Small intestine (tissue), 7 donors: ENCODE data around the gene CCL20. TPM values are rescaled to one million over a fixed set of nuclear protein-coding genes. Genes with fewer than 3 reads are reported as not detected.

Source experiments
- DNase-seq, 2 donors: peaks; one replicate each; pipeline versions ENCODE4 v3.0.0 to v3.0.0-alpha.2; 2013
- FAIRE-seq: peaks from 2 replicates; lab custom pipeline; 2012; peaks lifted over from hg19 to GRCh38; lab: Jason Lieb, UNC
- H3K27ac ChIP-seq, 3 donors: one replicate each; pipeline ENCODE4 v1.5.1; 2013; ENCODE audit warnings: low read length in 2 of 3, mild to moderate bottlenecking in 2 of 3, control low read depth in 1 of 3, inconsistent platforms in 1 of 3, low read depth in 1 of 3, moderate library complexity in 1 of 3
- H3K27me3 ChIP-seq, 3 donors: one replicate each; pipeline ENCODE4 v1.6.1; 2013; ENCODE audit warnings: low read length in 3 of 3, inconsistent platforms in 1 of 3; ENCODE audit not compliant: control insufficient read depth in 3 of 3, insufficient read depth in 3 of 3
- H3K36me3 ChIP-seq, 3 donors: one replicate each; pipeline ENCODE4 v1.6.1; 2013; ENCODE audit warnings: low read length in 3 of 3, inconsistent platforms in 1 of 3, low read depth in 1 of 3, mild to moderate bottlenecking in 1 of 3, moderate library complexity in 1 of 3; ENCODE audit not compliant: control insufficient read depth in 3 of 3, insufficient read depth in 2 of 3
- H3K4me1 ChIP-seq, 3 donors: one replicate each; pipeline ENCODE4 v1.6.1; 2013; ENCODE audit warnings: low read length in 2 of 3, inconsistent platforms in 1 of 3, low read depth in 1 of 3, mild to moderate bottlenecking in 1 of 3, moderate library complexity in 1 of 3; ENCODE audit not compliant: control insufficient read depth in 3 of 3, insufficient read depth in 2 of 3
- H3K4me3 ChIP-seq, 3 donors: one replicate each; pipeline ENCODE4 v1.5.1; 2013; ENCODE audit warnings: low read length in 3 of 3, control low read depth in 1 of 3, inconsistent platforms in 1 of 3, low read depth in 1 of 3, mild to moderate bottlenecking in 1 of 3, moderate library complexity in 1 of 3
- H3K9me3 ChIP-seq, 2 donors: one replicate each; pipeline ENCODE4 v1.6.1; 2013; ENCODE audit warnings: low read depth in 1 of 2, low read length in 1 of 2; ENCODE audit not compliant: control insufficient read depth in 2 of 2, insufficient read depth in 1 of 2
- WGBS, 3 donors: extraction: QIAGEN DNeasy Blood & Tissue Kit; methylation state at CpG; one replicate each; pipeline ENCODE4 v1.1.7; 2013; 5-methylcytosine and 5-hydroxymethylcytosine counted together
- polyA plus RNA-seq, 4 donors: library from polyadenylated mRNA; stranded (reverse) in 3 of 4; unstranded in 1 of 4; fragments of 200-250 nt in 3 of 4; fragments of 120-200 nt in 1 of 4; gene quantifications; one replicate each; pipeline versions ENCODE4 v1.2.1 to v1.2.3, GENCODE V29; 2013
- donor health status: healthy with polysubstance abuse.
- donor health status: control.
- donor health status: control.
- donor health status: Bipolar disorder and iron deficiency.
- donor health status: healthy.

Gene CCL20
- polyA plus RNA-seq, 4 donors = 9.6 to 15.9 (median 11.3) TPM

DNA sequence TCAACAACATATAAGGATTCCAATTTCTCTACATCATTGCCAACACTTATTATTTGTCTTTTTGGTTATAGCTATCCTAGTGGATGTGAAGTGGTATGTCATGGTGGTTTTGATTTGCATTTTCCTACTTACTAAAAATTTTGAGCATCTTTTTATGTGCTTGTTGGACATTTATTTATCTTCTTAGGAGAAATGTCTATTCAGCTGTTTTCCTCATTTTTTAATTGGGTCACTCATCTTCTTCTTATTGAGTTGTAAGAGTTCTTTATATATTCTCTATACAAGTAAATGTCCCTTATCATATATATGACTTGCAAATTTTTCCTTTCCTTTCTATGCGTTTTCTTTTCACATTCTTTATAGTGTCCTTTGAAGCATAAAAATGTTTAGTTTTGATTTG is 4.7 kb upstream of the CCL20 start:
- WGBS, 3 donors = 87 to 94% (median 92%) methylated on average over 1 of the region's 1 CpG
- no peak for FAIRE-seq
- Histone ChIP-seq H3K9me3 (no peaks in the 10 kb centered on the region), H3K27ac (no peak overlapping the region), H3K4me3 (no peak overlapping the region), H3K36me3 (no peaks in the 10 kb centered on the region), H3K4me1 (peaks cover 0 to 8% (median 6%) of the 10 kb centered on the region in 3 donors), H3K27me3 (no peaks in the 10 kb centered on the region)
- DNase-seq = no peak

DNA sequence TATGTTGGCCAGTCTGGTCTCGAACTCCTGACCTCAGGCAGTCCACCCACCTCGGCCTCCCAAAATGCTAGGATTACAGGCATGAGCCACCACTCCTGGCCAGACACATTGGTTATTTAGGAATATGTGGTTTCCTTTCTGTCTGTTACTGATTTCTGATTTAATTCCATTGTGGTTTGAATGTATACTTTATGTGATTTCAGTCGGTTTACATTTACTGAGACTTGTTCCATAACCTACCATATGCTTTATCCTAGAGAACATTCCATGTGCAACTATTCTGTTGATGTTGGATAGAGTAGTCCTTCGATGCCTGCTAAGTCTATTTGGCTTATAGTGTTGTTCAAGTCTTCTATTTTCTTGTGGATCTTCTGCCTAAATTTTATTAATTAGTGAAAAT is 1.6 kb upstream of the CCL20 start:
- H3K4me3 ChIP-seq = no peak overlapping the region
- FAIRE-seq = no peak
- DNase-seq = no peak
- H3K36me3 ChIP-seq = no peaks in the 10 kb centered on the region
- H3K4me1 ChIP-seq = peaks cover 0 to 13% (median 7%) of the 10 kb centered on the region in 3 donors
- H3K9me3 ChIP-seq = no peaks in the 10 kb centered on the region
- WGBS, 3 donors = 82 to 91% (median 83%) methylated on average over 4 of the region's 4 CpGs
- H3K27me3 ChIP-seq = no peaks in the 10 kb centered on the region
- no peak overlapping the region for H3K27ac ChIP-seq

DNA sequence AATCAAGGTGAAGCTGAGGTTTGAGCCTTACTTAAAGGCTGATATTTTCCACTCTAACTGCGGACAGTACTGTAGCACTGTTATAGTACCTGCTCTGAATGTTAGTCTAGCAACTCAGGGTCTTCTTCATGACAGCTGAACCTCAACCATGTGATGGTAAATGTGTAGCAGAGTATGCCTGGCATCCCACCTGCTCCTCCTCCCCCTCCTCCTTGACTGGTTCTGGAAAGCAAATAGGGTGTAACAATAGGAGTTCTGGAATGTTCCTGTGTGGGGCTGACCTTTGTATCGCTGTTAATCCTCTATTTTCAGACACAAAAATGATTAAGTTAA is 447 bp upstream of the CCL20 start:
- peak overlapping the region in 2 of 3 donors; percentile 14 to 34 for H3K27ac ChIP-seq
- WGBS, 3 donors = 49 to 62% (median 59%) methylated on average over 2 of the region's 2 CpGs
- H3K4me3 ChIP-seq = no peak overlapping the region
- no peaks in the 10 kb centered on the region for H3K27me3 ChIP-seq
- no peak for FAIRE-seq
- H3K36me3 ChIP-seq = no peaks in the 10 kb centered on the region
- DNase-seq = no peak
- H3K4me1 ChIP-seq = peaks cover 0 to 17% (median 9%) of the 10 kb centered on the region in 3 donors
- H3K9me3 ChIP-seq = no peaks in the 10 kb centered on the region

DNA sequence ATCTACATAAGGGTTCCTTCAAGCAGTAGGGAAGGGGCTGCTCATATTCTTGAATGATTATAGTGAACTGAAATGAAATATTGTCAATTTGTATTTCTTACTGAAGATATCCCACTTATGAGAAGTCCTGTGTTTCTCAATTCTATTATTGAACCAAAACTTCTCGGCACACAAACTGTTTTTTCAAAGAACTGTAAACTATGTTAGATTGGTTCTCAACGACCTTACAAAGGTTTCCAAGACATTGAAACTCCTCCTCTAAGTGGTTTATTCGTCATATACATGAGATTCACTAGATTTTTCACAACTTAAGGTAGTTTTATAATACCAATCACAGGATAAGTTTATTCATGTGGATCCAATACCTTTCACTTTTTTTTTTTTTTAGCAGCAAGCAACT is 1.4 kb downstream of the CCL20 start:
- no peak for FAIRE-seq
- Histone ChIP-seq H3K27me3 (no peaks in the 10 kb centered on the region), H3K4me1 (peaks cover 3 to 31% (median 17%) of the 10 kb centered on the region in 3 donors), H3K4me3 (no peak overlapping the region), H3K27ac (no peak overlapping the region), H3K9me3 (no peaks in the 10 kb centered on the region), H3K36me3 (no peaks in the 10 kb centered on the region)
- WGBS, 3 donors = 63 to 69% (median 63%) methylated on average over 3 of the region's 3 CpGs
- DNase-seq = no peak

DNA sequence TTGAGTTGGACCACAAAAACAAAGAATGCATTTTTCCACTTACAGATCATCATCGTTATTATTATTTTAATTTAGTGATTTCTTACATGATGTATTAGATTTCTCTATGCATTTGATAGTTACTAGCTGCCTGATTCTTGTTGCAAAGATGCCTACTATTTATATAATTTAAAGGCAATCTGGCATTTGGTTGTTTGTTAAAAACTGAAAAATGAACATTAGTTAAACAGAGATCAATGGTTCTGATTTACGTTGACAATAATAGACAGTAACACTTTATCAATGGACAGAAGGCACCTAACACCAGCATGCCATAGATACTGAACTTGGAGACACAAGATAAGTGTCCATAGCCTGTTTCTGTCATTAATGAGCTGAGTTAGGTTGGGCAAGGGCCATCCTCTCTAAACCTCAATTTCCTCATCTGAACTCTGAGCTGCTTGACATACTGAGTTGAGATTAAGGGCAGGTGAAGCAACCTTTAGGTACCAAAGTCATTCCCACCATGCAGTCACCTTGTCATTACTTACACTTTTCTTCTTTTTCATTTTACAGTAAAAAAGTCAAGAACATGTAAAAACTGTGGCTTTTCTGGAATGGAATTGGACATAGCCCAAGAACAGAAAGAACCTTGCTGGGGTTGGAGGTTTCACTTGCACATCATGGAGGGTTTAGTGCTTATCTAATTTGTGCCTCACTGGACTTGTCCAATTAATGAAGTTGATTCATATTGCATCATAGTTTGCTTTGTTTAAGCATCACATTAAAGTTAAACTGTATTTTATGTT is 3.1 kb downstream of the CCL20 start:
- FAIRE-seq = no peak
- H3K27ac ChIP-seq = peak overlapping the region in 2 of 3 donors; percentile 32
- WGBS, 3 donors = 68 to 83% (median 73%) methylated on average over 2 of the region's 2 CpGs
- peaks cover 0 to 7% of the 10 kb centered on the region in 2 donors for H3K9me3 ChIP-seq
- DNase-seq = peak; percentile 56 to 62
- no peaks in the 10 kb centered on the region for H3K36me3 ChIP-seq
- H3K27me3 ChIP-seq = no peaks in the 10 kb centered on the region
- peaks cover 3 to 41% (median 17%) of the 10 kb centered on the region in 3 donors for H3K4me1 ChIP-seq
- H3K4me3 ChIP-seq = no peak overlapping the region

DNA sequence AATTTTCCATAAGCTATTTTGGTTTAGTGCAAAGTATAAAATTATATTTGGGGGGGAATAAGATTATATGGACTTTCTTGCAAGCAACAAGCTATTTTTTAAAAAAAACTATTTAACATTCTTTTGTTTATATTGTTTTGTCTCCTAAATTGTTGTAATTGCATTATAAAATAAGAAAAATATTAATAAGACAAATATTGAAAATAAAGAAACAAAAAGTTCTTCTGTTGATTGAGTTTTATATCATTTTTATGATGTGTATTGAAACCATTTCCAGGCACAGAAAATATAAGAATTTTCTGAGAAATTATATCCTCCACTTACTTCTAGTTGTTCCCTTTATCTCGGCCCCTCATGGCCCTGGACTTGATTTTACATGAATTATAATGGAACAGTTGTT is 3.7 kb downstream of the CCL20 start:
- Histone ChIP-seq H3K27ac (peak overlapping the region in 1 of 3 donors; percentile 49), H3K9me3 (peaks cover 0 to 7% of the 10 kb centered on the region in 2 donors), H3K36me3 (no peaks in the 10 kb centered on the region), H3K4me1 (peaks cover 3 to 44% (median 17%) of the 10 kb centered on the region in 3 donors), H3K4me3 (no peak overlapping the region), H3K27me3 (no peaks in the 10 kb centered on the region)
- no peak for FAIRE-seq
- no peak for DNase-seq
- WGBS, 3 donors = 71 to 95% (median 75%) methylated on average over 1 of the region's 1 CpG

DNA sequence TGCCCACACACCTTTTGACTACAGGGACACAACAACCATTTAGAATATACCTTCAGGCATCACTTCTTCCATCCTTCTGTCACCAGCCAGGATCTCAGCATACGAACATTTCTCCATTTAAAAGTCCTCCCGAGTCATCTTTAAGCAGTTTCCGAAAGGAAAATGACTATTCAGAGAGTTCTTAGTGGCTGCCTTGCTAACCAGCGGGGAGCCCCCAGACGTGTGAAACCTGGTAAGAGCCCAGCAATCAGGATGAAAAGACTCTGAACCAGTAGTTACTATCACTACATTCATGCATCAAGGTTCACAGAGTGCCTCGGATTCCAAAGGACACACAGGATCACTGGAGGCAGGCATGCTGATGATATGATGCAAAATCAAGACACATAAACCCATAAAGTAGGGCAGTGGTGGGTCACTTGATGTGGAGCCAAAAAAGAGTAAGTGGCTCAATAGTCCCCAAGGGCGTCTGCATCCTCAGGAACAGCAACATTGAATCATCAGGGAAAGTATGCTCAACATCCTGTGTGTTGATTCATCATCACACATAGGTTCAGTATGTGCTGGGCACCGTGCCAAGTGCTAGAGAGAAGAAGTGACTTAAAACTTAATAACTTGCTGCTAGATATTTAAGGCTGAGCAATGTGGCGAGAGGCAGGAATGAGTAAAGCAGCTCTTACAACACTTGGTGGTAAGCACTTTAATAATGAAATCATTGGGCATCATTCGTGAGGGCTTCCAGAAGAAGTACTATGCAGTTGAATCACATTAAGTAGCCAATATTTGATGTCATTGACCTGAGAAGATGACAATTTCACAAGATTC is 4.4 kb downstream of the CCL20 start:
- FAIRE-seq = no peak
- WGBS, 3 donors = 26 to 38% (median 35%) methylated on average over 10 of the region's 10 CpGs
- peak; percentile 86 to 99 for DNase-seq

DNA sequence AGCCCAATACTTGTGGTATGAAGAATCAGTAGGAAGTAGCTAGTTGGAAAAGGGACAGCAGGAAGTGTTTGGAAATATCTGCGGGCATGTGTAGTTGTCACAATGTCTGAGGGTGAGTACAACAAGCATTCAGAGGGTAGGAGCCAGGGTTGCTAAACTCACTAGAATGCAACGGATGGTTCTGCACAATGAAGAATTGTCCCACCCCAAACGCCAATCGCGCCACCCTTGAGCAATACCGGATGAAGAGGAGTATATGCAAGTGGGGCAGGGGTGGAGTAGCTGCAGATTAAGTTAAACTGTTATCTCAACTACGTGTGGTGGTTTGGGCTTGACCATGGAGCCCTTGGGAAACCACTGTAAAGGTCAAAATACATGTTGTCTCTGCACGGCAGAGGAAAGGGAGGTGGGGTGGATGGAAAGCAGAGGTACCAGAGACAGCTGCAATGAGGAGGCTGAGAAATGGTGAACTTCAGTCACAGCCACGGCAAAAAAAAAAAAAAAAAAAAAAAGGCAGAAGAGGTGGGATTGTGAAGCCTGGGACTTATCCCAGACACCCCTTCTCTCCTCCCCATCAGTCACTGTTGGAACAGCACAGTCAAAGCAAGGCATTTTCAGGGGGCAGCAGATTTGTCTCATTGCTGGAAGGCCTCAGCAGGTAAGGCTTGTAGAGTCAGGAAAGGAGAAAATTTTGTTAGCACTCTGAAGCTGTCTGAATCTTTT is 5.2 kb downstream of the CCL20 start:
- H3K36me3 ChIP-seq = no peaks in the 10 kb centered on the region
- H3K27me3 ChIP-seq = no peaks in the 10 kb centered on the region
- H3K4me1 ChIP-seq = peaks cover 3 to 37% (median 12%) of the 10 kb centered on the region in 3 donors
- 20 to 59% (median 51%) methylated on average over 9 of the region's 9 CpGs for WGBS, 3 donors
- H3K4me3 ChIP-seq = no peak overlapping the region
- peak in 1 of 2 donors; percentile 64 for DNase-seq
- H3K27ac ChIP-seq = peak overlapping the region; percentile 49 to 66 (median 62)
- H3K9me3 ChIP-seq = peaks cover 0 to 7% of the 10 kb centered on the region in 2 donors
- FAIRE-seq = no peak

More for the DNA sequence above, 4.4 kb downstream of the CCL20 start:
- Histone ChIP-seq H3K4me3 (no peak overlapping the region), H3K27ac (peak overlapping the region; percentile 49 to 68 (median 66)), H3K4me1 (peaks cover 3 to 44% (median 17%) of the 10 kb centered on the region in 3 donors), H3K9me3 (peaks cover 0 to 7% of the 10 kb centered on the region in 2 donors), H3K27me3 (no peaks in the 10 kb centered on the region), H3K36me3 (no peaks in the 10 kb centered on the region)
